ENCODE data around the gene STXBP6.

GRCh38 chr14:24815543-24815942, 234.4 kb downstream of the STXBP6 start:
- TF ChIP-seq, protein P1, sequence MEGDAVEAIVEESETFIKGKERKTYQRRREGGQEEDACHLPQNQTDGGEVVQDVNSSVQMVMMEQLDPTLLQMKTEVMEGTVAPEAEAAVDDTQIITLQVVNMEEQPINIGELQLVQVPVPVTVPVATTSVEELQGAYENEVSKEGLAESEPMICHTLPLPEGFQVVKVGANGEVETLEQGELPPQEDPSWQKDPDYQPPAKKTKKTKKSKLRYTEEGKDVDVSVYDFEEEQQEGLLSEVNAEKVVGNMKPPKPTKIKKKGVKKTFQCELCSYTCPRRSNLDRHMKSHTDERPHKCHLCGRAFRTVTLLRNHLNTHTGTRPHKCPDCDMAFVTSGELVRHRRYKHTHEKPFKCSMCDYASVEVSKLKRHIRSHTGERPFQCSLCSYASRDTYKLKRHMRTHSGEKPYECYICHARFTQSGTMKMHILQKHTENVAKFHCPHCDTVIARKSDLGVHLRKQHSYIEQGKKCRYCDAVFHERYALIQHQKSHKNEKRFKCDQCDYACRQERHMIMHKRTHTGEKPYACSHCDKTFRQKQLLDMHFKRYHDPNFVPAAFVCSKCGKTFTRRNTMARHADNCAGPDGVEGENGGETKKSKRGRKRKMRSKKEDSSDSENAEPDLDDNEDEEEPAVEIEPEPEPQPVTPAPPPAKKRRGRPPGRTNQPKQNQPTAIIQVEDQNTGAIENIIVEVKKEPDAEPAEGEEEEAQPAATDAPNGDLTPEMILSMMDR (tag by site-specific recombination; IDR thresholded peaks at IDR 0.05): no peak
- TF ChIP-seq ZNF335 (tag by site-specific recombination; conservative IDR thresholded peaks at IDR 0.05) (no peak), REST (tag by site-specific recombination; IDR thresholded peaks at IDR 0.05) (no peak), ZNF585B (tag by site-specific recombination; IDR thresholded peaks at IDR 0.05) (no peak), ZNF146 (tag by site-specific recombination; IDR thresholded peaks at IDR 0.05) (no peak), ZNF518A (tag by site-specific recombination; conservative IDR thresholded peaks at IDR 0.05; ENCODE audit: low read depth) (no peak), KLF16 (tag by site-specific recombination; IDR thresholded peaks at IDR 0.05) (no peak), MEIS1 (CRISPR knock-in tag; IDR thresholded peaks at IDR 0.05; ENCODE audit: borderline replicate concordance) (no peak)

Data from HEK293 (cell line).